DOHH2 (cell line): ENCODE data around the gene SDCBP2.

Experiments
- H3F3A ChIP-seq: fragments of 200-600 bp; sonication (generic), shearing (Covaris generic); 2 replicates; pipeline ENCODE4 v1.6.0; 2016; ENCODE audit warnings: antibody characterized with exemption, mild to moderate bottlenecking; ENCODE audit not compliant: control insufficient read depth, insufficient read depth
- H3K27ac ChIP-seq: fragments of 200-600 bp; sonication (generic); 2 replicates; pipeline ENCODE4 v1.5.1; 2014; ENCODE audit warnings: low read depth, mild to moderate bottlenecking, low read length, moderate library complexity
- H3K27me3 ChIP-seq: fragments of 200-600 bp; sonication (generic); 2 replicates; pipeline ENCODE4 v1.6.1; 2014; ENCODE audit warnings: mild to moderate bottlenecking, low read length, mixed read lengths; ENCODE audit not compliant: control insufficient read depth
- H3K36me3 ChIP-seq: fragments of 200-600 bp; sonication (generic); 2 replicates; pipeline ENCODE4 v1.6.1; 2014; ENCODE audit warnings: mild to moderate bottlenecking, low read length, moderate library complexity, mixed read lengths; ENCODE audit not compliant: control insufficient read depth
- H3K4me1 ChIP-seq: fragments of 200-600 bp; sonication (generic); 2 replicates; pipeline ENCODE4 v1.6.1; 2014; ENCODE audit warnings: mild to moderate bottlenecking, low read length, mixed read lengths; ENCODE audit not compliant: control insufficient read depth
- H3K4me2 ChIP-seq: fragments of 200-600 bp; sonication (generic); 2 replicates; pipeline ENCODE4 v1.6.0; 2014; ENCODE audit warnings: mild to moderate bottlenecking, low read length, moderate library complexity
- H3K4me3 ChIP-seq: fragments of 200-600 bp; sonication (generic); 2 replicates; pipeline ENCODE4 v1.5.1; 2014; ENCODE audit warnings: mild to moderate bottlenecking, low read length, mixed read lengths
- H3K79me2 ChIP-seq: fragments of 200-600 bp; sonication (generic); 2 replicates; pipeline ENCODE4 v1.6.1; 2014; ENCODE audit warnings: mild to moderate bottlenecking, low read length, mixed read lengths; ENCODE audit not compliant: control insufficient read depth
- H3K9me2 ChIP-seq: fragments of 200-600 bp; sonication (generic); replicated peaks from 2 replicates; pipeline ENCODE4 v1.6.1; 2014; ENCODE audit warnings: mild to moderate bottlenecking, low read length, mixed read lengths; ENCODE audit not compliant: control insufficient read depth
- H3K9me3 ChIP-seq: fragments of 200-600 bp; sonication (generic); 2 replicates; pipeline ENCODE4 v1.6.1; 2014; ENCODE audit warnings: antibody characterized with exemption, low read length, mixed read lengths; ENCODE audit not compliant: control insufficient read depth, insufficient read depth
- H4K20me1 ChIP-seq: fragments of 200-600 bp; sonication (generic); 2 replicates; pipeline ENCODE4 v1.6.0; 2014; ENCODE audit warnings: low read depth, mild to moderate bottlenecking, antibody characterized with exemption, low read length, moderate library complexity; ENCODE audit not compliant: control insufficient read depth, insufficient read depth
- EZH2phosphoT487 ChIP-seq: fragments of 200-600 bp; sonication (generic); IDR thresholded peaks from 2 replicates; pipeline ENCODE4 v1.6.1; 2017; ENCODE audit warnings: borderline replicate concordance, mild to moderate bottlenecking, antibody characterized with exemption, low read length, moderate library complexity, mixed read lengths
- TF ChIP-seq, protein P1 (sequence below): fragments of 200-600 bp; sonication (generic); IDR thresholded peaks from one replicate; pipeline ENCODE4 v1.5.1; 2014; ENCODE audit warnings: antibody characterized with exemption, mild to moderate bottlenecking, low read depth, low read length; ENCODE audit not compliant: poor library complexity, severe bottlenecking

Gene SDCBP2

DNA sequence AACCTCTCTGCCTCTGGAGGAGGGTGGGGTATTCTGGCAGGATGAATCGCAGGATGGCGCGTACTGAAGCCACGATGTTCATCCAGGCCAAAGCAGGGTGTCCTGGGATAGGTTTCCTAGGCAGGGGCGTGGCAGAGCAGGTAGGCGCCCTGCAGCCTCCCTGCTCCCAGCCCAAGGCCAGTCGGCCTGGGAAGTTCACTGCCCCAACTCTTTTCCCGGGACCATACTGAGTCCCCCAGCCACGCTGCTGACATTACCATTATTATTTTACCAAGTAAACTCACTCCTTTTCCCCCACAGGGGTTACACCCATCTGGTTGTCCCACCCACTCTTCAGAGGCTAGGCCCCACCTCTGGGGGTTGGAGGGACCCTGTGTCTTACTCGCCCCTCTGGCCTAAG lies 21.8 kb downstream of the SDCBP2 start:
- Histone ChIP-seq H3K27me3 (no peaks in the 10 kb centered on the region), H4K20me1 (no peaks in the 10 kb centered on the region), H3F3A (peaks cover 2% of the 10 kb centered on the region; the same call in 1 of the 2 replicates), H3K79me2 (no peaks in the 10 kb centered on the region), H3K9me3 (no peaks in the 10 kb centered on the region), H3K4me2 (no peak overlapping the region), H3K4me3 (no peak overlapping the region), H3K27ac (no peak overlapping the region), H3K4me1 (no peaks in the 10 kb centered on the region), H3K9me2 (no peaks in the 10 kb centered on the region), H3K36me3 (no peaks in the 10 kb centered on the region)
- TF ChIP-seq, protein P1, sequence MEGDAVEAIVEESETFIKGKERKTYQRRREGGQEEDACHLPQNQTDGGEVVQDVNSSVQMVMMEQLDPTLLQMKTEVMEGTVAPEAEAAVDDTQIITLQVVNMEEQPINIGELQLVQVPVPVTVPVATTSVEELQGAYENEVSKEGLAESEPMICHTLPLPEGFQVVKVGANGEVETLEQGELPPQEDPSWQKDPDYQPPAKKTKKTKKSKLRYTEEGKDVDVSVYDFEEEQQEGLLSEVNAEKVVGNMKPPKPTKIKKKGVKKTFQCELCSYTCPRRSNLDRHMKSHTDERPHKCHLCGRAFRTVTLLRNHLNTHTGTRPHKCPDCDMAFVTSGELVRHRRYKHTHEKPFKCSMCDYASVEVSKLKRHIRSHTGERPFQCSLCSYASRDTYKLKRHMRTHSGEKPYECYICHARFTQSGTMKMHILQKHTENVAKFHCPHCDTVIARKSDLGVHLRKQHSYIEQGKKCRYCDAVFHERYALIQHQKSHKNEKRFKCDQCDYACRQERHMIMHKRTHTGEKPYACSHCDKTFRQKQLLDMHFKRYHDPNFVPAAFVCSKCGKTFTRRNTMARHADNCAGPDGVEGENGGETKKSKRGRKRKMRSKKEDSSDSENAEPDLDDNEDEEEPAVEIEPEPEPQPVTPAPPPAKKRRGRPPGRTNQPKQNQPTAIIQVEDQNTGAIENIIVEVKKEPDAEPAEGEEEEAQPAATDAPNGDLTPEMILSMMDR = no peak
- no peak for TF ChIP-seq EZH2phosphoT487

DNA sequence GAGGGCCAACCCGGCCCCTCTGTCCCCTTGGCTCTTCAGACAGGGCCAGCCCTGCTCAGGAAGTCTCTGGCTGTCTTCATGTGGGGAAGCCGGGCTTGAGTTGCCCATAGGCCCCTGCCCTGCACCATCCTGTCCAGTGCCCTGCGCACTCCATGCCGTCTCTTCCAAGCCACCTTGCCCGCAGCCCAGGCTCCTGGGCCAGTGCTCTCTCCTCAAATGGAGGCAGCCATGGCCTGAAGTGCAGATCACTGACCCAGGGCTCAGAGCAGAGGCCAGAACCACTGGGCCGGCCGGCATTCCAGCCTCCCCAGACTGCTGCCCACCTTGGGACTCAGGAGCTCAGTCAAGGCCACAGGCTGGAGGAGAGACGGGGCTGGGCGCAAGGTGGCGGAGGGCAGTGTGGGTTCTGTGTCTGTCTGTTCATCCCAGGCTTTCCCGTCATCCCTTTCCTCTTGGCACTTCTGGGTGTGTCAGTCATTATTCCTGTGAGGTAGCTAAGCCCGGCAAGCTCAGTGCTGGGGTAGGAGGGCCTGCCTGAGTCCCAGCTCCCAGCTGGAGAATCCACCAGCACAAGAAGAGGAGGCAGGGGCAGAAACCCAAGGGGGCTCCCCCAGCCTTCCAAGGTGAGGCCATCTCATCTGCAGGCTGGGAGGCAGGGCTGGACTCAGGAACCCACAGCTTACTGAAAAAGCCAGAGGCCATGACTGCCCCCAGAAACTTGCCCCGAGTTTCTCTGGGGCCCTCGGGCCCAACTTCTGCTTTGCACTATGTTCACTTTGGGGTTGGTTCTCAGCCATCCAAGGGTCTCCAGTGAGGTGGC lies 22.4 kb downstream of the SDCBP2 start:
- no peaks in the 10 kb centered on the region for H3K9me2 ChIP-seq
- no peak overlapping the region for H3K27ac ChIP-seq
- peaks cover 2% of the 10 kb centered on the region; the same call in 1 of the 2 replicates for H3F3A ChIP-seq
- H3K79me2 ChIP-seq = no peaks in the 10 kb centered on the region
- no peaks in the 10 kb centered on the region for H3K9me3 ChIP-seq
- no peaks in the 10 kb centered on the region for H3K27me3 ChIP-seq
- H3K4me3 ChIP-seq = no peak overlapping the region
- TF ChIP-seq, protein P1 = no peak
- TF ChIP-seq EZH2phosphoT487 = no peak
- no peaks in the 10 kb centered on the region for H3K36me3 ChIP-seq
- H3K4me2 ChIP-seq = no peak overlapping the region
- H3K4me1 ChIP-seq = no peaks in the 10 kb centered on the region
- no peaks in the 10 kb centered on the region for H4K20me1 ChIP-seq

DNA sequence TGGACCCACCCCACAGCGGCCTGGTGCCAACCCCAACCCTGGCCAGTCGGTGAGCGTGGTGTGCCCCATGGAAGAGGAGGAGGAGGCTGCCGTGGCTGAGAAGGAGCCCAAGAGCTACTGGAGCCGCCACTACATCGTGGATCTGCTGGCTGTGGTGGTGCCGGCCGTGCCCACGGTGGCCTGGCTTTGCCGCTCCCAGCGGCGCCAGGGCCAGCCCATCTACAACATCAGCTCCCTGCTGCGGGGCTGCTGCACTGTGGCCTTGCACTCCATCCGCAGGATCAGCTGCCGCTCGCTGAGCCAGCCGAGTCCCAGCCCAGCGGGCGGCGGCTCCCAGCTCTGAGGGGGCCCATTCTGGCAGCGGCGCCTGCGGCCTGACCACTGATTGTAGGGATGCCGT lies 23.2 kb downstream of the SDCBP2 start:
- Histone ChIP-seq H3K9me3 (no peaks in the 10 kb centered on the region), H3F3A (peaks cover 2% of the 10 kb centered on the region; the same call in 1 of the 2 replicates), H3K4me1 (no peaks in the 10 kb centered on the region), H3K4me3 (no peak overlapping the region), H3K27me3 (no peaks in the 10 kb centered on the region), H4K20me1 (no peaks in the 10 kb centered on the region), H3K27ac (no peak overlapping the region), H3K79me2 (no peaks in the 10 kb centered on the region), H3K4me2 (no peak overlapping the region), H3K36me3 (no peaks in the 10 kb centered on the region), H3K9me2 (no peaks in the 10 kb centered on the region)
- no peak for TF ChIP-seq EZH2phosphoT487
- TF ChIP-seq, protein P1 = no peak
